BJ (cell line): ENCODE results near the gene HDGFL3. TPM values are rescaled to one million over a fixed set of nuclear protein-coding genes. Genes with fewer than 3 reads are reported as not detected.

Experiments used
- CTCF ChIA-PET: fragments of 350-600 bp; formaldehyde crosslinking; extraction: SDS; loops from one replicate; lab custom pipeline; 2021; ENCODE audit warnings: antibody characterized with exemption, inconsistent platforms; lab: Yijun Ruan, JAX
- POLR2A ChIA-PET: fragments of 300-600 bp; sonication (Branson Sonifier 250); formaldehyde crosslinking; extraction: SDS; loops from one replicate; lab custom pipeline; 2021; ENCODE audit warnings: antibody characterized with exemption; lab: Charles Lee
- DNase-seq: peaks from one replicate; pipeline ENCODE4 v3.0.0-alpha.2; 2011; ENCODE audit warnings: low read depth
- H3K27me3 ChIP-seq: 2 replicates; pipeline ENCODE4 v1.6.0; 2011; ENCODE audit warnings: low read length; ENCODE audit not compliant: control insufficient read depth, insufficient read depth
- H3K36me3 ChIP-seq: 2 replicates; pipeline ENCODE4 v1.5.1; 2011; ENCODE audit warnings: low read length; ENCODE audit not compliant: control insufficient read depth, insufficient read depth
- H3K4me3 ChIP-seq: 2 replicates; pipeline ENCODE4 v1.5.1; 2011; ENCODE audit warnings: low read depth, mild to moderate bottlenecking, control low read depth, low read length
- CTCF ChIP-seq: IDR thresholded peaks from 2 replicates; pipeline ENCODE4 v1.5.1; 2011; ENCODE audit warnings: low read depth, mild to moderate bottlenecking, control low read depth, inconsistent platforms, low read length, moderate library complexity; ENCODE audit not compliant: insufficient read depth
- polyA plus RNA-seq: library from polyadenylated mRNA; depleted of rRNA; stranded (reverse); fragments of >200 nt; gene quantifications from 2 replicates; pipeline ENCODE4 v1.2.3, GENCODE V29; 2011

HDGFL3 gene
- polyA plus RNA-seq, 1 experiment = 5.7 TPM

- CTCF ChIA-PET = interaction anchor here (0.9 kb wide), 1 partner anchor 12 kb away, joined by 3 read pairs; no protein-coding TSS in a partner anchor
- POLR2A ChIA-PET = no interaction called here
These were observed 91.6 kb downstream of the HDGFL3 start for GRCh38 chr15:83115831-83116565.

GRCh38 chr15:83115410-83115809, 92.2 kb downstream of the HDGFL3 start:
- CTCF ChIA-PET = interaction anchor here (0.9 kb wide), 1 partner anchor 12 kb away, joined by 3 read pairs; no protein-coding TSS in a partner anchor
- no peak for DNase-seq
- no peaks in the 10 kb centered on the region for H3K36me3 ChIP-seq
- no peak for TF ChIP-seq CTCF
- POLR2A ChIA-PET = no interaction called here
- no peak overlapping the region for H3K4me3 ChIP-seq
- no peaks in the 10 kb centered on the region for H3K27me3 ChIP-seq

More at GRCh38 chr15:83115831-83116565, 91.6 kb downstream of the HDGFL3 start:
- Histone ChIP-seq H3K27me3 (no peaks in the 10 kb centered on the region), H3K36me3 (no peaks in the 10 kb centered on the region), H3K4me3 (no peak overlapping the region)
- DNase-seq = no peak
- no peak for TF ChIP-seq CTCF

GRCh38 chr15:83114856-83115255, 92.8 kb downstream of the HDGFL3 start:
- Histone ChIP-seq H3K36me3 (no peaks in the 10 kb centered on the region), H3K27me3 (no peaks in the 10 kb centered on the region), H3K4me3 (no peak overlapping the region)
- no peak for DNase-seq
- CTCF ChIA-PET = no interaction called here
- POLR2A ChIA-PET = no interaction called here
- TF ChIP-seq CTCF = no peak

GRCh38 chr15:83113881-83114674, 93.5 kb downstream of the HDGFL3 start:
- POLR2A ChIA-PET = no interaction called here
- CTCF ChIA-PET = no interaction called here

More at GRCh38 chr15:83113881-83114674, 93.5 kb downstream of the HDGFL3 start:
- no peak for DNase-seq
- Histone ChIP-seq H3K27me3 (no peaks in the 10 kb centered on the region), H3K4me3 (no peak overlapping the region), H3K36me3 (no peaks in the 10 kb centered on the region)
- no peak for TF ChIP-seq CTCF
